ENCODE data around the gene DXO. TPM values are rescaled to one million over a fixed set of nuclear protein-coding genes. Genes with fewer than 3 reads are reported as not detected.
"Not testable (repeated sequence)": the region's sequence is repeated elsewhere in the genome, so short reads cannot be mapped to it uniquely, and the experiment has no call there.

Gene DXO
- total RNA-seq, 1 experiment from 2014 or later, result 38.1 TPM

DNA sequence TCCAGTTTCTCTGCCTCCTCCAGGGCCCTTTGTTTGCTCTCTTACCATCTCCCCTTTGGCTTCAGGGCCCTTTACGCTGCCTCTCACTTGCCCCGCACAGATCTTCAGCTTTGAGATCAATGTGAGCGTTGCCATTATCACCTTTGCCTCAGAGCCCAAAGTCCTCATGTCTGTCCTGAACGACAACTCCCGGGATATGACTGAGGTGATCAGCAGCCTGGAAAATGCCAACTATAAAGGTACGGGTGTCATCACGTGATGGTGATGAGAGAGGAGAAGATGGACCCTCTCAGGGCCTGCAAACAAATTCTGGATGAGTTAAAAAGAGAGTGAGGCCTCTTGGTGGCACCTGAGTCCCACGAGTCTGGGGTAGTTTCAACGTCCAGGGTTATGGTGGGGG is 36.1 kb downstream of the DXO start:
- no peak for ATAC-seq
- peaks cover 8% of the 10 kb centered on the region for H3K4me1 ChIP-seq (ENCODE audit: control insufficient read depth, insufficient read depth, low read length)
- no peaks in the 10 kb centered on the region for H3K9me3 ChIP-seq (ENCODE audit: control insufficient read depth, insufficient read depth, low read depth, low read length)
- no peaks in the 10 kb centered on the region for H3K36me3 ChIP-seq (ENCODE audit: control insufficient read depth, insufficient read depth, low read length)
- intact Hi-C loops (cut with micrococcal nuclease; ENCODE audit: unreplicated experiment), result no loop called here
- ChIA-PET POLR2A (no interaction called here), CTCF (no interaction called here)
- H3K27me3 ChIP-seq (ENCODE audit: control insufficient read depth, insufficient read depth, low read length), result no peaks in the 10 kb centered on the region
- H3K4me3 ChIP-seq (ENCODE audit: low read depth in 2 of 2, low read length in 2 of 2), result no peak overlapping the region
- no TSS peak for BruUV-seq (replicated peaks)
- H3K27ac ChIP-seq (ENCODE audit: low read length), result no peak overlapping the region
- in situ Hi-C loops (cut with HindIII; ENCODE audit: low pct_unique_long_range_greater_than_20kb, low sequenced_read_pairs), result no loop called here
- TF ChIP-seq SIN3A (IDR thresholded peaks at IDR 0.05; ENCODE audit: borderline replicate concordance, insufficient read depth, low read depth, low read length) (no peak), POLR2AphosphoS5 (IDR thresholded peaks at IDR 0.05; ENCODE audit: low read depth, low read length) (no peak)
- no peak for DNase-seq (ENCODE audit: low read depth, low spot score)

DNA sequence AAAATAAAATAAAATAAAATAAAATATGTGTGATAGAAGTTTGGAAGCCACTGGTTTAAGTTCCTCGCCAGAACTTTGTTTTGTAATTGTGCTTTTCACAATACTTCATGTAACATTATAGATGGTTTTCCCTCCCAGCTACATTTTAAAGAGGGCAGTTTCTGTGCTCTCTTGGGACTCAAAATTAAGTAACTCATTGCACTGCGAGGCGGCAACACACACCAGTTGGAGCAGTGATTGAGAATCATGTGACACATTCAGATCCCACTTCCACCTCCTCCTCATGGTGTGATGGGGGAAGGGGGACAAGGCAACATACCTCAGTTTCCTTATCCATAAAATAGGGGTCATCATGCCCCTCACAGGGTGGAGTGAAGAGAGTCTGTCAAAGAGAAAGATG is 36.9 kb downstream of the DXO start:
- no peak overlapping the region for H3K4me3 ChIP-seq (ENCODE audit: low read depth in 2 of 2, low read length in 2 of 2)
- in situ Hi-C loops (cut with HindIII; ENCODE audit: low pct_unique_long_range_greater_than_20kb, low sequenced_read_pairs), result no loop called here
- intact Hi-C loops (cut with micrococcal nuclease; ENCODE audit: unreplicated experiment), result no loop called here
- H3K36me3 ChIP-seq (ENCODE audit: control insufficient read depth, insufficient read depth, low read length), result no peaks in the 10 kb centered on the region
- H3K4me1 ChIP-seq (ENCODE audit: control insufficient read depth, insufficient read depth, low read length), result peaks cover under 1% of the 10 kb centered on the region; the same call in 1 of the 2 replicates
- no peaks in the 10 kb centered on the region for H3K9me3 ChIP-seq (ENCODE audit: control insufficient read depth, insufficient read depth, low read depth, low read length)
- no peak for DNase-seq (ENCODE audit: low read depth, low spot score)
- TF ChIP-seq TCF7L2 (IDR thresholded peaks at IDR 0.05; ENCODE audit: low read depth, low read length), result no peak
- no peak for TF ChIP-seq CTCF (IDR thresholded peaks at IDR 0.05)
- ATAC-seq, result no peak
- no peak overlapping the region for H3K27ac ChIP-seq (ENCODE audit: low read length)
- CTCF ChIA-PET, result no interaction called here
- BruUV-seq (replicated peaks), result no TSS peak
- POLR2A ChIA-PET, result no interaction called here
- H3K27me3 ChIP-seq (ENCODE audit: control insufficient read depth, insufficient read depth, low read length), result no peaks in the 10 kb centered on the region

GRCh38 chr6:31933537-31933936 is 38.4 kb downstream of the DXO start:
- ATAC-seq, result 0 out of 2 replicates have a peak, but pooled peaks have one; percentile 48
- Histone ChIP-seq H3K9me3 (ENCODE audit: control insufficient read depth, insufficient read depth, low read depth, low read length) (no peaks in the 10 kb centered on the region), H3K36me3 (ENCODE audit: control insufficient read depth, insufficient read depth, low read length) (no peaks in the 10 kb centered on the region), H3K4me3 (ENCODE audit: low read depth in 2 of 2, low read length in 2 of 2) (no peak overlapping the region), H3K27me3 (ENCODE audit: control insufficient read depth, insufficient read depth, low read length) (no peaks in the 10 kb centered on the region), H3K27ac (ENCODE audit: low read length) (no peak overlapping the region), H3K4me1 (ENCODE audit: control insufficient read depth, insufficient read depth, low read length) (no peaks in the 10 kb centered on the region; the same call in 1 of the 2 replicates)
- TF ChIP-seq SIN3A (IDR thresholded peaks at IDR 0.05; ENCODE audit: borderline replicate concordance, insufficient read depth, low read depth, low read length) (no peak), POLR2AphosphoS5 (IDR thresholded peaks at IDR 0.05; ENCODE audit: low read depth, low read length) (no peak), TCF7L2 (IDR thresholded peaks at IDR 0.05; ENCODE audit: low read depth, low read length) (no peak), CTCF (IDR thresholded peaks at IDR 0.05) (no peak)
- TF ChIP-seq, protein P1, sequence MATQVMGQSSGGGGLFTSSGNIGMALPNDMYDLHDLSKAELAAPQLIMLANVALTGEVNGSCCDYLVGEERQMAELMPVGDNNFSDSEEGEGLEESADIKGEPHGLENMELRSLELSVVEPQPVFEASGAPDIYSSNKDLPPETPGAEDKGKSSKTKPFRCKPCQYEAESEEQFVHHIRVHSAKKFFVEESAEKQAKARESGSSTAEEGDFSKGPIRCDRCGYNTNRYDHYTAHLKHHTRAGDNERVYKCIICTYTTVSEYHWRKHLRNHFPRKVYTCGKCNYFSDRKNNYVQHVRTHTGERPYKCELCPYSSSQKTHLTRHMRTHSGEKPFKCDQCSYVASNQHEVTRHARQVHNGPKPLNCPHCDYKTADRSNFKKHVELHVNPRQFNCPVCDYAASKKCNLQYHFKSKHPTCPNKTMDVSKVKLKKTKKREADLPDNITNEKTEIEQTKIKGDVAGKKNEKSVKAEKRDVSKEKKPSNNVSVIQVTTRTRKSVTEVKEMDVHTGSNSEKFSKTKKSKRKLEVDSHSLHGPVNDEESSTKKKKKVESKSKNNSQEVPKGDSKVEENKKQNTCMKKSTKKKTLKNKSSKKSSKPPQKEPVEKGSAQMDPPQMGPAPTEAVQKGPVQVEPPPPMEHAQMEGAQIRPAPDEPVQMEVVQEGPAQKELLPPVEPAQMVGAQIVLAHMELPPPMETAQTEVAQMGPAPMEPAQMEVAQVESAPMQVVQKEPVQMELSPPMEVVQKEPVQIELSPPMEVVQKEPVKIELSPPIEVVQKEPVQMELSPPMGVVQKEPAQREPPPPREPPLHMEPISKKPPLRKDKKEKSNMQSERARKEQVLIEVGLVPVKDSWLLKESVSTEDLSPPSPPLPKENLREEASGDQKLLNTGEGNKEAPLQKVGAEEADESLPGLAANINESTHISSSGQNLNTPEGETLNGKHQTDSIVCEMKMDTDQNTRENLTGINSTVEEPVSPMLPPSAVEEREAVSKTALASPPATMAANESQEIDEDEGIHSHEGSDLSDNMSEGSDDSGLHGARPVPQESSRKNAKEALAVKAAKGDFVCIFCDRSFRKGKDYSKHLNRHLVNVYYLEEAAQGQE (IDR thresholded peaks at IDR 0.05; ENCODE audit: insufficient read depth in 1 of 2, low read depth in 2 of 2, low read length in 1 of 2), result no peak
- ChIA-PET CTCF (no interaction called here), POLR2A (no interaction called here)
- no peak for DNase-seq (ENCODE audit: low read depth, low spot score)
- intact Hi-C loops (cut with micrococcal nuclease; ENCODE audit: unreplicated experiment) (no loop called here), in situ Hi-C loops (cut with HindIII; ENCODE audit: low pct_unique_long_range_greater_than_20kb, low sequenced_read_pairs) (no loop called here)
- BruUV-seq (replicated peaks), result no TSS peak

- DNase-seq (ENCODE audit: low read depth, low spot score); intact Hi-C loops (cut with micrococcal nuclease; ENCODE audit: unreplicated experiment); H3K9me3 ChIP-seq (ENCODE audit: control insufficient read depth, insufficient read depth, low read depth, low read length); BruUV-seq (replicated peaks); H3K27ac ChIP-seq (ENCODE audit: low read length); H3K27me3 ChIP-seq (ENCODE audit: control insufficient read depth, insufficient read depth, low read length); in situ Hi-C loops (cut with HindIII; ENCODE audit: low pct_unique_long_range_greater_than_20kb, low sequenced_read_pairs); H3K36me3 ChIP-seq (ENCODE audit: control insufficient read depth, insufficient read depth, low read length); ATAC-seq; POLR2A ChIA-PET; H3K4me3 ChIP-seq (ENCODE audit: low read depth in 2 of 2, low read length in 2 of 2); CTCF ChIA-PET; H3K4me1 ChIP-seq (ENCODE audit: control insufficient read depth, insufficient read depth, low read length): not testable (repeated sequence)
Measured at GRCh38 chr6:31932137-31932536, 39.8 kb downstream of the DXO start.
